Activated naive CD8-positive, alpha-beta T cell (primary cell): ENCODE data around the gene HMX3.
A peak's percentile ranks its signal among the peaks of the same experiment; 100 is the strongest.

Source experiments
- H3K27ac Mint-ChIP-seq: one replicate; pipeline ENCODE4 v1.8.0; 2021; ENCODE audit warnings: mixed read lengths
- H3K27me3 Mint-ChIP-seq: one replicate; pipeline ENCODE4 v1.8.0; 2021; ENCODE audit warnings: mixed read lengths
- H3K36me3 Mint-ChIP-seq: one replicate; pipeline ENCODE4 v1.8.0; 2021; ENCODE audit warnings: mixed read lengths
- H3K4me1 Mint-ChIP-seq: one replicate; pipeline ENCODE4 v1.8.0; 2021; ENCODE audit warnings: low read depth, mixed read lengths
- H3K4me3 Mint-ChIP-seq: one replicate; pipeline ENCODE4 v1.8.0; 2021; ENCODE audit warnings: mild to moderate bottlenecking, mixed read lengths
- H3K9me3 Mint-ChIP-seq: one replicate; pipeline ENCODE4 v1.8.0; 2021; ENCODE audit warnings: low read depth, mixed read lengths

Gene HMX3

DNA sequence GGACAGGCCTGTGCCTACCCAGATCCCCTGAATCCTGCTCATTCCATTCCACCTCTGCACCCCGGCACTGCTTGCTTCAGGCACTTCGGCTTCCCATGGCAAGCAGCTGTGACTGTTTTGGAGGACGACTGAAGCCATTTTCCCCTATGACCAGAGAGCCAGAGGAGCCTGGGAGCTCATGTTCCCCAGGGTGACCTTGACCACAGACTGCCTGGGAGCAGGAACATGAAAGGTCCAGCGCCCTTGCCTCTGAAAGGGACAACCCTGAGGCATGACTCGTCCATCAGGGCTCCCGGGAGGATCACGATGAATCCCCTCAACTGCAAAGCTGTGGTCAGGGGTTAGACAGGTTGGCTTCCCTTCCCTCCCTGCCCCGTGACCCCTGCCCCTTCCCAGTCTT, 16.7 kb upstream of the HMX3 start:
- Mint-ChIP-seq H3K4me3 (no peak overlapping the region), H3K4me1 (no peaks in the 10 kb centered on the region), H3K27me3 (peaks cover 19% of the 10 kb centered on the region), H3K27ac (no peak overlapping the region), H3K9me3 (no peaks in the 10 kb centered on the region), H3K36me3 (no peaks in the 10 kb centered on the region)

DNA sequence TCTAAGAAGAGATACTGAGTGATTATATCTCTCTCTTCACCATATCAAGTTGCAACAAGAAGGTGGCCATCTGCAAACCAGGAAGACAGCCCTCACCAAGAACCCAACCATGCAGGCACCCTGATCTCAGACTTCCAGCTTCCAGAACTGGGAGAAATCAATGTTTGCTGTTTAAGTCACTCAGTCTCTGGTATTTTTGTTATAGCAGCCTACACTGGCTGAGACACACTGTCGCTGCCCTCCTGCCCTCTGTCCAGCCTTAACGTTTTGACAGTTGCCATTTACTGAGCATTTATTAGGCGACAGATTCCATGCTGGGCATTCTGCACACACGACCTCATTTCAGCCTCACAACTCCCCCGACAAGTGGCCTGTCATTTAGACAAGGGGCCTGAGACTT, 9.5 kb upstream of the HMX3 start:
- no peak overlapping the region for H3K27ac Mint-ChIP-seq
- H3K27me3 Mint-ChIP-seq: peaks cover 45% of the 10 kb centered on the region

GRCh38 chr10:123129618-123130271, 6.0 kb upstream of the HMX3 start:
- Mint-ChIP-seq H3K27me3 (peaks cover 62% of the 10 kb centered on the region), H3K9me3 (no peaks in the 10 kb centered on the region), H3K4me3 (no peak overlapping the region), H3K4me1 (peaks cover 19% of the 10 kb centered on the region), H3K27ac (no peak overlapping the region), H3K36me3 (no peaks in the 10 kb centered on the region)

More for the DNA sequence above, 9.5 kb upstream of the HMX3 start:
- Mint-ChIP-seq H3K4me1 (no peaks in the 10 kb centered on the region), H3K9me3 (no peaks in the 10 kb centered on the region), H3K36me3 (no peaks in the 10 kb centered on the region), H3K4me3 (no peak overlapping the region)

DNA sequence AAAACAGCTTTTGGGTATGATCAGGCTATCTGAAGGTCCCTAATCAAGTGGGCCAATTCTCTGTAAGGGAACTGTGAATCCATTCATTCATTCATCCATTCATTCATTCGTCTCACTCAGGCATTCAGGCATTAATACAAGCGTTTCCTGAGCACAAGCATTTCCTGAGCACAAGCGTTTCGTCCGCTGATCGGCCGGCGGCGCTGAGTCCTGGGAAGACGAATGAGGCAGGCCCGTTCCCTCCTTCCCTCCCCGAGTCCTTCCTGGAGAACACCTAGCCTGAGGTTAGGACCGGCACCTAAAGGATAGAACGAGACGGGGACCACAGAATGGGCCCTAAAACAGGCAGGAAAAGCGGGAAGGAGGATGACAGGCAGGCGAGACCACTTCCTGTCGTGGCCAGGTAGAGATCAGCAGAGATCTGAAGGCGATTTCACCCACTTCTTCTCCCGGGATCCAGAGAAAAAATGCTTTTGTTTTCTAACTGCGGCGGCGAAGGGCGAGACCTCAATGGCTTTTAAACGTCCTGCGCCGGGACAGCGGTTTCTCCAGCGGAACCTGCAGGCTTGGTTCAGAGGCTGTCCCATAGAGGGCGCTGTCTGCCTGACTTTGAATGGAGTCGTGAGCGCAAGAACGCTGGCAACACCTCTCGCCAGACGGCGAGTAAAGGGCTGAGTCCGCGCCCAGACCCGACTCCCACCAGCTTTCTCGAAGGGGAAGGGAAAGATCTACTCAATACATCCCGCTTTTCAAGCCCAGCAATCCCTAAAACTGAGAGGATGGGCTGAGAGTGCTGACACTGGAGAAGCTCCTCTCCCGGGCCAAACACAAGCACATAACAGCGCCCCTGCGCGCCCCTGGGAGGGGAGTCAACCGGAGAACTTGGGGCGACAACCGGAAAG, 2.9 kb upstream of the HMX3 start:
- H3K4me1 Mint-ChIP-seq: peaks cover 27% of the 10 kb centered on the region
- H3K36me3 Mint-ChIP-seq: no peaks in the 10 kb centered on the region
- no peaks in the 10 kb centered on the region for H3K9me3 Mint-ChIP-seq
- no peak overlapping the region for H3K27ac Mint-ChIP-seq
- peaks cover 51% of the 10 kb centered on the region for H3K27me3 Mint-ChIP-seq
- peak overlapping the region; percentile 82 for H3K4me3 Mint-ChIP-seq

DNA sequence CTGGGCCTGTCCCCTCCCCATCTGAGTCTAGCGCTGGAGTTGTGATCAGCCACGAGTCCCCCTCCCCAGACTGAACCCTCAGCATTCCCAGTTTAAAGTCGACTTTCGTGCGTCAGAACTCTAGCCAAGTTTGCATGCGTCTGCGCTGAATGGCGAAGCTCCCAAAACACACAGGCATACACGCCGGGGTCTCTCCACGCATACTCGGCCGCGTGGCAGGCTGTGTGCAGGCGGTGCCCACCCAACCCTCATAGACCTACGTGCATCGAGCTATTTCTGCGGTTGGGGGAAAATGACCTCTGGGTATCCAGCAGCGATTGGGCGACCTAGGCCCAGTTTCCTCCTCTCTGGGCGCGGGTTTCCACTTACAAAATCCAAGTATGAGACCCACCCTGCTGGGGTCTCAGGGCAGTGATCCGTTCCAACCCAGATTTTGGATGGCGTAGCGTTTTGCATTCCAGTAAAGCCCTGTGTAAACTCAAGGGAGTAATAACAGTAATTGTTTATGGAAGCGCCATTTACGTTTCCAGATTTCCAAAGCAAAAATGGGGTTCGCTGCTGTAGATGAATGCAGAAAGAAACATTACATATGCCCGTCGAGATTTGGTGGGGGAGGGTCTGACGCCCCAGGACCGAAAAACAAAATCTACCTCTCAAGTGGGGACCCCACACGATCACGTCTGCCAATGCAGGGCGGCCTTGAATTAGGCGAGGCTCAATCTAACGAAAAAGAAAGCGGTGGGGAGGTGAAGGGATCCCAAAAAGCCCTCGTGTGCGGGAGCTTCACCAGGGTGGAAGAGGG, 2.0 kb upstream of the HMX3 start:
- Mint-ChIP-seq H3K4me3 (peak overlapping the region; percentile 66), H3K27ac (peak overlapping the region; percentile 34), H3K36me3 (no peaks in the 10 kb centered on the region), H3K4me1 (peaks cover 30% of the 10 kb centered on the region), H3K27me3 (peaks cover 50% of the 10 kb centered on the region), H3K9me3 (no peaks in the 10 kb centered on the region)

DNA sequence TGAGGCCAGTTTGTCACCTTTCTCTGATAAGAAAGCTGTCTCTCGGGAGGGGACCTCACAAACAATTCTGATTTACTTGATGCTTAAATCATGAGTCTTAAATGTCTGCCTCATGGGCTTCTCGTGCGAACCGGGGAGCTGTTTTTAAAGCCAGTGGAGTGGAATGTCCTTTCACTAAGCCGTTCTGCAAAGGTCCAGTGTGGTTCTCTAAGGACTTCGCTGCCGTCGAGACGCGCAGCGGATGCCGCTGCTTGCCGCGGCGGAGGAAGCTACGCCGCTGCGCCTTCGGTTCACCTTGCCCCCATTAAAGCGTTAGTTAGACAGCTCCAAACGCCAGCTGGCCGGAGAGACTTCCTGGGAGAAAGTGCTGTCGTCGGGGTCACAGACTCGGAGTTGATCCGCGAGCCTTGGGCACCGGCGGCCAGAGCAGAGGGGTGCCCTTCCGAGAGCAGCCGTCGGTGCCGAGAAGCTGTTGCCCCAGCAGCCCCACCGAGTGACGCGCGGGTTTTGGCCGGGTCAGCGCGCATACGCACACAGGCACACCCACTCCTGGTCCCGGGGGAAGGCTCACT, 1.3 kb upstream of the HMX3 start:
- H3K4me1 Mint-ChIP-seq: peaks cover 36% of the 10 kb centered on the region
- peak overlapping the region; percentile 66 for H3K4me3 Mint-ChIP-seq
- peaks cover 51% of the 10 kb centered on the region for H3K27me3 Mint-ChIP-seq
- H3K9me3 Mint-ChIP-seq: no peaks in the 10 kb centered on the region
- H3K36me3 Mint-ChIP-seq: no peaks in the 10 kb centered on the region
- peak overlapping the region; percentile 34 for H3K27ac Mint-ChIP-seq

- peak overlapping the region; percentile 63 for H3K4me3 Mint-ChIP-seq
- no peaks in the 10 kb centered on the region for H3K36me3 Mint-ChIP-seq
- H3K9me3 Mint-ChIP-seq: no peaks in the 10 kb centered on the region
- no peak overlapping the region for H3K27ac Mint-ChIP-seq
- H3K4me1 Mint-ChIP-seq: peaks cover 40% of the 10 kb centered on the region
- H3K27me3 Mint-ChIP-seq: peaks cover 50% of the 10 kb centered on the region
These were observed 805 bp upstream of the HMX3 start for GRCh38 chr10:123134915-123135414.

- H3K4me3 Mint-ChIP-seq: peak overlapping the region; percentile 84
- H3K36me3 Mint-ChIP-seq: no peaks in the 10 kb centered on the region
- H3K27me3 Mint-ChIP-seq: peaks cover 49% of the 10 kb centered on the region
- H3K4me1 Mint-ChIP-seq: peaks cover 46% of the 10 kb centered on the region
- no peaks in the 10 kb centered on the region for H3K9me3 Mint-ChIP-seq
- no peak overlapping the region for H3K27ac Mint-ChIP-seq
These were observed 543 bp downstream of the HMX3 start for GRCh38 chr10:123136221-123136805.

DNA sequence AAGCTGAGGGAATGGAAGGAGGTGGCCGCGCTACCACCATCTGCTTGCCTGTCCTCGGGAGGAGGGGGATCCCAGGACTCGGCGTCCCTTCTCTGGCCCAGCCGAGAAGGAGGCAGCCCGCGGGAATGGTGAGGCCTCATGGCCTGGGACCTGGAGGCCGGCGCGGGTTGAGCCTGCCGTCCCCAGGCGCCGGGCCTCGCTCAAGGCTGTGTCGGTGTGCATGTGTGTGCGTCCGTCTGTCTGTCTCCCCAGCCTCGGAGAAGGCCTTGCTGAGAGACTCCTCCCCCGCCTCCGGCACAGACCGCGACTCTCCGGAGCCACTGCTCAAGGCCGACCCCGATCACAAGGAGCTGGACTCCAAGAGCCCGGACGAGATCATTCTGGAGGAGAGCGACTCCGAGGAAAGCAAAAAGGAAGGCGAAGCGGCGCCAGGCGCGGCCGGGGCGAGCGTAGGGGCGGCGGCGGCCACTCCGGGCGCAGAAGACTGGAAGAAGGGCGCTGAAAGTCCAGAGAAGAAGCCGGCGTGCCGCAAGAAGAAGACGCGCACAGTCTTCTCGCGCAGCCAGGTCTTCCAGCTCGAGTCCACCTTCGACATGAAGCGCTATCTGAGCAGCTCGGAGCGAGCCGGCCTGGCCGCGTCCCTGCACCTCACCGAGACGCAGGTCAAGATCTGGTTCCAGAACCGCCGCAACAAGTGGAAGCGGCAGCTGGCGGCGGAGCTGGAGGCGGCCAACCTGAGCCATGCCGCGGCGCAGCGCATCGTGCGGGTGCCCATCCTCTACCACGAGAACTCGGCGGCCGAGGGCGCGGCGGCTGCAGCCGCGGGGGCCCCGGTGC, 1.3 kb downstream of the HMX3 start:
- Mint-ChIP-seq H3K4me1 (peaks cover 46% of the 10 kb centered on the region), H3K9me3 (no peaks in the 10 kb centered on the region), H3K4me3 (peak overlapping the region; percentile 84), H3K27me3 (peaks cover 50% of the 10 kb centered on the region), H3K27ac (peak overlapping the region; percentile 72), H3K36me3 (no peaks in the 10 kb centered on the region)

GRCh38 chr10:123139165-123139520, 3.4 kb downstream of the HMX3 start:
- Mint-ChIP-seq H3K36me3 (no peaks in the 10 kb centered on the region), H3K4me3 (peak overlapping the region; percentile 27), H3K9me3 (no peaks in the 10 kb centered on the region), H3K27me3 (peaks cover 48% of the 10 kb centered on the region), H3K27ac (no peak overlapping the region), H3K4me1 (peaks cover 50% of the 10 kb centered on the region)

DNA sequence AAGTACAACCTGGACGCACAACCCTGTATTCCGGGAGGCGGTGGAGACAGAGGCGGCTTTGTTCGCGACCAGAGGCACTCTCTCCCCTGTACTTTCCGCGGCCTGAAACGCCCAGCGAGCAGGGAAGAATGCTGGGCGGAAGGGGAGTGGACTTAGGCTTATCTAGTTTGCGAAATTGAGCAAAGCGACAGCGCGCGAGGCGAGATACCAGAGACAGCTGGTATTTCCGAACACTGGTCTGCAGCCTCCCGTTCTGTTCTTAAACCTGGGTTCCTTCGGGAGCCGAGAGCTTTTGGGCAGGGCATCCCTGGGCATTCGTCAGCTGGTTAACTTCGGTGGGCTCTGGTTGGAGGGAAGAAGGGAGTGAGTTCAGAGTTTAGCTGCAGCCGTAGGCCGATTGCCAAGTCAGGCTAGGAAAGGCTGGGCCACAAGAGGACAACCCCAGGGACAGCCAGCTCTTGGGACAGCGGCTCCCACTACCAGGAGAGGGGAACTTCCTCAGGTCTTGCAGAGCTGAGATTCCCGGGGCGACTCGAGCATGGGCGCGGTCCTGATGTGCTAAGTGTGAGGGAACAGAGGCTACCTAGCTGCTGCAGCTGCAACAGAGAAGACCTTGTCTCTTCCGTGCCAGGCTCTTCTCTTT, 3.9 kb downstream of the HMX3 start:
- no peak overlapping the region for H3K27ac Mint-ChIP-seq
- peaks cover 50% of the 10 kb centered on the region for H3K4me1 Mint-ChIP-seq
- H3K4me3 Mint-ChIP-seq: peak overlapping the region; percentile 27
- peaks cover 48% of the 10 kb centered on the region for H3K27me3 Mint-ChIP-seq
- no peaks in the 10 kb centered on the region for H3K9me3 Mint-ChIP-seq
- no peaks in the 10 kb centered on the region for H3K36me3 Mint-ChIP-seq

- Mint-ChIP-seq H3K4me1 (peaks cover 56% of the 10 kb centered on the region), H3K4me3 (peak overlapping the region; percentile 42), H3K9me3 (no peaks in the 10 kb centered on the region), H3K27me3 (peaks cover 55% of the 10 kb centered on the region), H3K27ac (no peak overlapping the region), H3K36me3 (no peaks in the 10 kb centered on the region)
These were observed 4.6 kb downstream of the HMX3 start for GRCh38 chr10:123140164-123140982.

GRCh38 chr10:123140983-123141390, 5.2 kb downstream of the HMX3 start:
- H3K4me1 Mint-ChIP-seq: peaks cover 60% of the 10 kb centered on the region
- H3K36me3 Mint-ChIP-seq: no peaks in the 10 kb centered on the region
- no peak overlapping the region for H3K4me3 Mint-ChIP-seq
- peaks cover 60% of the 10 kb centered on the region for H3K27me3 Mint-ChIP-seq
- no peaks in the 10 kb centered on the region for H3K9me3 Mint-ChIP-seq
- no peak overlapping the region for H3K27ac Mint-ChIP-seq
